Measurements from ENCODE around the gene ALKBH6.

DNA sequence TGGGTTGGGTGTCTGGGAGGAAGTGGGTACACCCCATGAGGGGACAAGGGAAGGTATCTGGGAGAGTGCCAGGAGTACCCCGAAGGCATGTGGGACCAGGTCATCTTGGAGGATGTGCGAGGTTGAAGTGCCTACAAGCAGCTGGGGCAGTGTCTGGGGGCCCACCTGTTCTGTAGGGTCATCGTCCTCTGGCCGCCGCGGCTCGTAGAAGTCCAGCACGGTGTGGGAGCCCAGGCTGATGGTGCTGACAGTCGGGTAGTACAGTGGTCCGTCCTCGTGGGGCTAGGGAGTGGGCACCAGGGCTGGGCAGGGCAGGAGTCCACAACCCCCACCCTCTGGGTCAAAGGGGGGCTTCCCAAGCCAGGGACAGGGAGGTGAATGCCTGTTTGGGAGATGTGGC, 3.6 kb downstream of the ALKBH6 start:
- TF ChIP-seq, protein P1, sequence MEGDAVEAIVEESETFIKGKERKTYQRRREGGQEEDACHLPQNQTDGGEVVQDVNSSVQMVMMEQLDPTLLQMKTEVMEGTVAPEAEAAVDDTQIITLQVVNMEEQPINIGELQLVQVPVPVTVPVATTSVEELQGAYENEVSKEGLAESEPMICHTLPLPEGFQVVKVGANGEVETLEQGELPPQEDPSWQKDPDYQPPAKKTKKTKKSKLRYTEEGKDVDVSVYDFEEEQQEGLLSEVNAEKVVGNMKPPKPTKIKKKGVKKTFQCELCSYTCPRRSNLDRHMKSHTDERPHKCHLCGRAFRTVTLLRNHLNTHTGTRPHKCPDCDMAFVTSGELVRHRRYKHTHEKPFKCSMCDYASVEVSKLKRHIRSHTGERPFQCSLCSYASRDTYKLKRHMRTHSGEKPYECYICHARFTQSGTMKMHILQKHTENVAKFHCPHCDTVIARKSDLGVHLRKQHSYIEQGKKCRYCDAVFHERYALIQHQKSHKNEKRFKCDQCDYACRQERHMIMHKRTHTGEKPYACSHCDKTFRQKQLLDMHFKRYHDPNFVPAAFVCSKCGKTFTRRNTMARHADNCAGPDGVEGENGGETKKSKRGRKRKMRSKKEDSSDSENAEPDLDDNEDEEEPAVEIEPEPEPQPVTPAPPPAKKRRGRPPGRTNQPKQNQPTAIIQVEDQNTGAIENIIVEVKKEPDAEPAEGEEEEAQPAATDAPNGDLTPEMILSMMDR (IDR thresholded peaks at IDR 0.05), result no peak
- no peak for TF ChIP-seq POLR2A (IDR thresholded peaks at IDR 0.05)
- TF ChIP-seq EP300 (IDR thresholded peaks at IDR 0.05), result no peak

Data from tibial nerve (tissue), 4 donors.